ENCODE data around the gene TMEM150C. TPM values are rescaled to one million over a fixed set of nuclear protein-coding genes. Genes with fewer than 3 reads are reported as not detected.
A peak's percentile ranks its signal among the peaks of the same experiment; 100 is the strongest.

The TMEM150C gene
- total RNA-seq, 1 experiment from 2014 or later: 2.7 TPM

GRCh38 chr4:82469791-82470345 is 91.9 kb downstream of the TMEM150C start:
- no peak overlapping the region for H3K4me3 Mint-ChIP-seq
- H2AK5ac ChIP-seq (ENCODE audit: insufficient read length, low read length): no peak overlapping the region
- no peaks in the 10 kb centered on the region for H3K4me1 ChIP-seq (ENCODE audit: insufficient read depth, low read length)
- no peak overlapping the region for H2BK120ac ChIP-seq (ENCODE audit: low read depth, low read length, poor library complexity, severe bottlenecking)
- no peaks in the 10 kb centered on the region for H3K79me1 ChIP-seq (ENCODE audit: insufficient read depth, low read depth, low read length, poor library complexity, severe bottlenecking)
- H3K27ac ChIP-seq (ENCODE audit: insufficient read length, low read depth, low read length): no peak overlapping the region
- no peak overlapping the region for H4K8ac ChIP-seq (replicated peaks; ENCODE audit: insufficient read length, low read depth, low read length)
- H2BK20ac ChIP-seq (ENCODE audit: low read depth, low read length, poor library complexity, severe bottlenecking): no peak overlapping the region
- H4K20me1 ChIP-seq (ENCODE audit: control insufficient read depth, insufficient read depth, insufficient read length): no peaks in the 10 kb centered on the region
- no peaks in the 10 kb centered on the region for H3K23me2 ChIP-seq (ENCODE audit: insufficient read length, low read depth, low read length, poor library complexity, severe bottlenecking)
- H3K18ac ChIP-seq (ENCODE audit: insufficient read length, low read depth, low read length): no peak overlapping the region
- H3K27me3 ChIP-seq (ENCODE audit: insufficient read depth, low read length): no peaks in the 10 kb centered on the region
- TF ChIP-seq CTCF (conservative IDR thresholded peaks at IDR 0.05): no peak
- H3K14ac ChIP-seq (ENCODE audit: insufficient read depth, low read length): no peak overlapping the region
- no peaks in the 10 kb centered on the region; the same call in 1 of the 2 replicates for H3K27me3 Mint-ChIP-seq (ENCODE audit: low read depth)
- H3K4me2 ChIP-seq (ENCODE audit: insufficient read depth, insufficient read length, low read length): no peak overlapping the region
- DNase-seq: no peak
- H3K9me3 Mint-ChIP-seq: peaks cover 4 to 9% of the 10 kb centered on the region in 2 experiments; a peak in 3 of 5 replicates
- H3T11ph ChIP-seq (ENCODE audit: low read length): no peak overlapping the region
- H2BK12ac ChIP-seq (ENCODE audit: insufficient read length, low read depth, low read length): no peak overlapping the region
- WGBS (ENCODE audit: extremely low coverage, insufficient read length, low lambda C conversion rate): no CpG with 5 or more reads among the region's 2 CpGs
- peak overlapping the region in 1 of 3 experiments; percentile 40; a peak in 1 of 7 replicates for H3K27ac Mint-ChIP-seq
- H3K56ac ChIP-seq (ENCODE audit: insufficient read length, low read depth, low read length): no peak overlapping the region
- no peak overlapping the region for H4K5ac ChIP-seq (ENCODE audit: insufficient read length, low read depth, low read length)
- H3K4me1 Mint-ChIP-seq: peaks cover 6 to 10% of the 10 kb centered on the region in 2 experiments
- H2BK5ac ChIP-seq (ENCODE audit: insufficient read length, low read length): no peak overlapping the region
- H2AFZ ChIP-seq (ENCODE audit: low read length): no peak overlapping the region
- peaks cover 14 to 18% (median 15%) of the 10 kb centered on the region in 3 experiments for H3K36me3 Mint-ChIP-seq (ENCODE audit: insufficient read depth in 1 of 3, low read depth in 3 of 3)
- H4K91ac ChIP-seq (ENCODE audit: insufficient read length, low read depth, low read length): no peak overlapping the region
- no peak overlapping the region for H3K4ac ChIP-seq (ENCODE audit: low read depth, low read length)
- no peaks in the 10 kb centered on the region for H3K9me3 ChIP-seq (ENCODE audit: control insufficient read depth, low read depth, low read length)
- no peak overlapping the region for H3K23ac ChIP-seq (ENCODE audit: insufficient read length, low read depth, low read length)
- no peaks in the 10 kb centered on the region for H3K79me2 ChIP-seq (ENCODE audit: insufficient read depth, low read length)
- no peak overlapping the region for H3K9ac ChIP-seq (ENCODE audit: extremely low read depth, insufficient read length, low read length)
- H2BK15ac ChIP-seq (ENCODE audit: low read depth, low read length): no peak overlapping the region
